Psoas muscle (tissue), 8 donors: Measurements from ENCODE around the gene SLC36A2. TPM values are rescaled to one million over a fixed set of nuclear protein-coding genes. Genes with fewer than 3 reads are reported as not detected.

Source experiments
- ATAC-seq, 4 donors: fragments of 200-7000 bp; cut with Tn5 transposase; one replicate each; pipeline ENCODE4 v1.9.1; 2020; ENCODE audit warnings: moderate library complexity in 3 of 4, mild to moderate bottlenecking in 2 of 4
- DNase-seq, 2 donors: peaks; one replicate each; pipeline ENCODE4 v3.0.0-alpha.2; 2020
- H3K27ac ChIP-seq: fragments of 200-600 bp; one replicate; pipeline ENCODE4 v1.8.0; 2022
- H3K27me3 ChIP-seq, 3 donors: fragments of 200-600 bp in 1 of 3; one replicate each; pipeline versions ENCODE4 v1.6.1 to v1.8.0; 2013 to 2022; ENCODE audit warnings: low read length in 2 of 3, mild to moderate bottlenecking in 2 of 3, moderate library complexity in 1 of 3; ENCODE audit not compliant: insufficient read depth in 3 of 3
- H3K36me3 ChIP-seq, 2 donors: fragments of 200-600 bp in 1 of 2; one replicate each; pipeline versions ENCODE4 v1.6.1 to v1.8.0; 2013 to 2022; ENCODE audit warnings: low read depth in 1 of 2, mild to moderate bottlenecking in 1 of 2, moderate library complexity in 1 of 2; ENCODE audit not compliant: insufficient read depth in 1 of 2
- H3K4me1 ChIP-seq: fragments of 200-600 bp; one replicate; pipeline ENCODE4 v1.8.0; 2022
- H3K4me3 ChIP-seq: fragments of 200-600 bp; one replicate; pipeline ENCODE4 v1.8.0; 2022; ENCODE audit warnings: mild to moderate bottlenecking
- H3K9me3 ChIP-seq: fragments of 200-600 bp; one replicate; pipeline ENCODE4 v1.8.0; 2022
- WGBS, 3 donors: extraction: QIAGEN DNeasy Blood & Tissue Kit; methylation state at CpG; one replicate each; pipeline versions ENCODE4 v1.1.6 to v1.1.7; 2013; 5-methylcytosine and 5-hydroxymethylcytosine counted together
- intact Hi-C, 2 donors: fragments of 100-400 bp; cut with DNase I; formaldehyde crosslinking; loops; one replicate each; pipeline versions ENCODE4 v1.11.0 to v1.14.2; 2022
- polyA plus RNA-seq, 3 donors: library from polyadenylated mRNA; stranded (reverse); fragments of 200-250 nt; gene quantifications; one replicate each; pipeline ENCODE4 v1.2.3, GENCODE V29; 2013
- total RNA-seq, 4 donors: library from RNA; stranded (reverse); fragmentation: NEBNext Ultra II Directional in 2 of 4; extraction: Animal tissue kit (Norgen Biotek cat#: 25700) in 2 of 4; gene quantifications; one replicate each; pipeline versions ENCODE4 v1.2.1 to v1.2.4, GENCODE V29; 2021 to 2023
- TF ChIP-seq, protein P1 (sequence below): fragments of 200-600 bp; IDR thresholded peaks from one replicate; pipeline ENCODE4 v1.8.0; 2022; ENCODE audit warnings: antibody characterized with exemption
- donor health status: healthy with polysubstance abuse.
- donor health status: DM: no; HTN: no; CAD: no; lungs with moderate emphysema.
- donor health status: Bipolar disorder and iron deficiency.
- donor health status: healthy.
- donor health status: DM: yes; HTN: yes; CAD: no.
- donor health status: DM: no; HTN: no; CAD: no.
- donor health status: DM: no; HTN: no; CAD: no.
- donor health status: DM: yes; HTN: yes; CAD: no.

SLC36A2 gene
- total and polyA plus RNA-seq, 7 donors: 2.7 to 37.4 (median 13.1) TPM

DNA sequence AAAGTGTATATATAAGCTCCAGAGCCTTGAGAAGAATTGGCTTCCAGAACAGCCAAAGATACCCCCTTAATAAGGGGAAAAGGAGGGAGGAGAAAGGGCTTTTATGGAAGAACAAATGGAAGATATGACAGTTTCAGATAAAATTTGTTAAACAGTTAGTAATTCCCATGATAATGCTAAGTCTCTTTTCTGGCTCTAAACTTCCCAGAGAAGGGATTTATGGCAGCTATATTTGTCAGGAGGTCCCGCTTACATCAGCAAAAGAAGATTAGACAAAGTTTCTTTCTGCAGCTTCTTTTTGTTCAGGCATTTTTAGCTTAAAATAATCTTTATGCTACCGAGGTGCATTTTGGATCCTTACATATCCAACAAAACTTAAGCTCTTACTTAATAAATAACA is 29.5 kb downstream of the SLC36A2 start:
- Histone ChIP-seq H3K4me3 (no peak overlapping the region), H3K36me3 (peaks cover 0 to 61% of the 10 kb centered on the region in 2 donors), H3K27ac (no peak overlapping the region), H3K27me3 (no peaks in the 10 kb centered on the region), H3K4me1 (peaks cover 7% of the 10 kb centered on the region), H3K9me3 (no peaks in the 10 kb centered on the region)
- ATAC-seq (no peak), DNase-seq (no peak)
- 53 to 63% (median 55%) methylated on average over 2 of the region's 2 CpGs for WGBS, 3 donors
- TF ChIP-seq, protein P1, sequence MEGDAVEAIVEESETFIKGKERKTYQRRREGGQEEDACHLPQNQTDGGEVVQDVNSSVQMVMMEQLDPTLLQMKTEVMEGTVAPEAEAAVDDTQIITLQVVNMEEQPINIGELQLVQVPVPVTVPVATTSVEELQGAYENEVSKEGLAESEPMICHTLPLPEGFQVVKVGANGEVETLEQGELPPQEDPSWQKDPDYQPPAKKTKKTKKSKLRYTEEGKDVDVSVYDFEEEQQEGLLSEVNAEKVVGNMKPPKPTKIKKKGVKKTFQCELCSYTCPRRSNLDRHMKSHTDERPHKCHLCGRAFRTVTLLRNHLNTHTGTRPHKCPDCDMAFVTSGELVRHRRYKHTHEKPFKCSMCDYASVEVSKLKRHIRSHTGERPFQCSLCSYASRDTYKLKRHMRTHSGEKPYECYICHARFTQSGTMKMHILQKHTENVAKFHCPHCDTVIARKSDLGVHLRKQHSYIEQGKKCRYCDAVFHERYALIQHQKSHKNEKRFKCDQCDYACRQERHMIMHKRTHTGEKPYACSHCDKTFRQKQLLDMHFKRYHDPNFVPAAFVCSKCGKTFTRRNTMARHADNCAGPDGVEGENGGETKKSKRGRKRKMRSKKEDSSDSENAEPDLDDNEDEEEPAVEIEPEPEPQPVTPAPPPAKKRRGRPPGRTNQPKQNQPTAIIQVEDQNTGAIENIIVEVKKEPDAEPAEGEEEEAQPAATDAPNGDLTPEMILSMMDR: no peak
- intact Hi-C loops: loop anchor here in 1 of 2 donors (5.0 to 10.0 kb wide), 3 partner anchors 133 to 334 kb away; no protein-coding TSS in a partner anchor

DNA sequence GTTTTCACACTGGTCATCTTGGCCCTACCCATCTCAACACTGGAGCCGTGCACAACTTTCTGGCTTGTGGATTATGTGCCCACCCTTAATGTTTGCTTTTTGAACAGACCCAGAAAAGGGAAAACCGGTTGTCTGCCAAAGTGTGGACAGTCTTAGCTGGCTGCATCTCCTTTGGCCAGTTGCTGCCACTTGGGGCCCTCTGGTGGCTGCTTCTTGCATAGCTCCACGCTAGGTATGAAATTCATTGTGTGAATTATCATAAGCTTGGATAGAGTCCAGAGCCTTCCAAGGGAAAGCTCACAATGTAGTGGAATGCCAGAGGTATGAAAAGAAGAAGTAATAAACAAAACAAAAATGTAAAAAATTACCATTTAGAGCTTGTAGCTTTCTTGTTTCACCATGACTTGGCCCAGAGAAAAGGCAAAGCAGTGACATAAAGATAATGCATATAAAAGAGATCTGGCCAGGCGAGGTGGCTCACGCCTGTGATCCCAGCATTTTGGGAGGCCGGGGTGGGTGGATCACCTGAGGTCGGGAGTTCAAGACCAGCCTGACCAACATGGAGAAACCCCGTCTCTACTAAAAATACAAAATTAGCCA is 31.3 kb downstream of the SLC36A2 start:
- H3K27ac ChIP-seq: no peak overlapping the region
- peak; percentile 75 to 81 for DNase-seq
- 57 to 64% (median 63%) methylated on average over 8 of the region's 8 CpGs for WGBS, 3 donors
- TF ChIP-seq, protein P1: peak; percentile 81
- H3K9me3 ChIP-seq: no peaks in the 10 kb centered on the region
- peak; percentile 71 to 85 (median 77) for ATAC-seq
- intact Hi-C loops: loop anchor here in 1 of 2 donors (5.0 to 10.0 kb wide), 3 partner anchors 131 to 336 kb away; no protein-coding TSS in a partner anchor
- peaks cover 0 to 55% of the 10 kb centered on the region in 2 donors for H3K36me3 ChIP-seq
- peaks cover 0 to 3% (median 0%) of the 10 kb centered on the region in 3 donors for H3K27me3 ChIP-seq
- no peaks in the 10 kb centered on the region for H3K4me1 ChIP-seq
- no peak overlapping the region for H3K4me3 ChIP-seq

DNA sequence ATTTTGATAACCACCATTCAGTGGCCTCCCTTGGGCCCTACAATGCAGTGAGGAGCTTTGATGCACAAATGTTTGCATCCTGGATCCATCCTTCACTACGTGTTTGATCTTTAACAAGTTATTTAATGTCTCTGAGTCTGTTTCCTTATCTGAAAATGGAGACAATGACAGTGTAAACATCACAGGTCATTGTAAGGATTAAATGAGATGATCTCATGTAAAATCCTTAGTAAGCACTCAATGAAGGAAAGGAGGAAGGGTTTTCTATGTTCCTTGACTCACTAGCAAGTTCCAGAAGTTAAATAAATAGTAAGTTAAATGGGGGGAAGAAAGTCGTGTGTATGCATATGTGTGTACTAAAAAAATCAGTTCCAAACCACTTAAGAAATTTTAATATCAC is 34.0 kb downstream of the SLC36A2 start:
- Histone ChIP-seq H3K9me3 (no peaks in the 10 kb centered on the region), H3K27me3 (peaks cover 0 to 3% (median 0%) of the 10 kb centered on the region in 3 donors), H3K4me3 (no peak overlapping the region), H3K36me3 (peaks cover 0 to 31% of the 10 kb centered on the region in 2 donors), H3K4me1 (no peaks in the 10 kb centered on the region), H3K27ac (no peak overlapping the region)
- WGBS, 3 donors: 27 to 62% (median 28%) methylated on average over 2 of the region's 2 CpGs
- DNase-seq (no peak), ATAC-seq (no peak)
- intact Hi-C loops: loop anchor here in 1 of 2 donors (10.0 kb wide), 2 partner anchors 129 to 189 kb away; no protein-coding TSS in a partner anchor
- TF ChIP-seq, protein P1: no peak

DNA sequence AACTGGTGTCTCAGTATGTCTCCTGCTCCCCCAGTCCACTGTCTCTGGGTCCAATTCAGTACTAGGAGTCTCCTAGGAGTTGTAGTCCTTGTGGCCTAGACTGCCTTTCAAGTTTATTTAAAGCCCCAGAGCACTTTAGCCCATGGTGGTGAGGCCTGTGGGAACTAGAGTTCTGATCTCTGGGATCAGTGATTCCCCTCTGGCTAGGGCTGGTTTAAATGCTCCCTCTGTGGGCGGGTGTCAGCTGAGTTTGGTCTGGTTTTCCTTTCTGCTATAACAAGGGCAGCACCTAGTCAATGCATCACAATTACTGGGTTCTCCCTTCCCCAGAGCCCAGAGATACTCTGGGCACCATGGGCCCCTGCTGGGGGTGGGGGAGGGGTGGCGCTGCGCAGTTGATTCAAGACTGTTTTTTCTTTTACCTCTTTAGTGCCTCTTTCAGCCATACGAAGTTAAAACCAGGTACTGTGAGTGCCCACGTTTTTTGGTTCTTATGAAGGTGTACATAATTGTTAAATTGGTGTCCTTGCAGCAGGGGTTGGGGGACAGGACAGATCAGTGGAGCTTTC is 34.5 kb downstream of the SLC36A2 start:
- 58 to 66% (median 64%) methylated on average over 5 of the region's 5 CpGs for WGBS, 3 donors
- peaks cover 0 to 28% of the 10 kb centered on the region in 2 donors for H3K36me3 ChIP-seq
- ATAC-seq (peak in 2 of 4 donors; percentile 16 to 31), DNase-seq (no peak)
- no peak overlapping the region for H3K4me3 ChIP-seq
- TF ChIP-seq, protein P1: no peak
- no peak overlapping the region for H3K27ac ChIP-seq
- H3K27me3 ChIP-seq: peaks cover 0 to 3% (median 0%) of the 10 kb centered on the region in 3 donors
- no peaks in the 10 kb centered on the region for H3K4me1 ChIP-seq
- intact Hi-C loops: loop anchor here in 1 of 2 donors (10.0 kb wide), 2 partner anchors 128 to 188 kb away; no protein-coding TSS in a partner anchor
- H3K9me3 ChIP-seq: no peaks in the 10 kb centered on the region
